GM12872 (cell line): ENCODE measurements around the gene GDA.

Experiments used
- TF ChIP-seq, protein P1 (sequence below): IDR thresholded peaks from 3 replicates; pipeline ENCODE4 v1.5.1; 2011; ENCODE audit warnings: low read depth, mild to moderate bottlenecking, low read length, moderate library complexity; ENCODE audit not compliant: insufficient read depth

Gene GDA

DNA sequence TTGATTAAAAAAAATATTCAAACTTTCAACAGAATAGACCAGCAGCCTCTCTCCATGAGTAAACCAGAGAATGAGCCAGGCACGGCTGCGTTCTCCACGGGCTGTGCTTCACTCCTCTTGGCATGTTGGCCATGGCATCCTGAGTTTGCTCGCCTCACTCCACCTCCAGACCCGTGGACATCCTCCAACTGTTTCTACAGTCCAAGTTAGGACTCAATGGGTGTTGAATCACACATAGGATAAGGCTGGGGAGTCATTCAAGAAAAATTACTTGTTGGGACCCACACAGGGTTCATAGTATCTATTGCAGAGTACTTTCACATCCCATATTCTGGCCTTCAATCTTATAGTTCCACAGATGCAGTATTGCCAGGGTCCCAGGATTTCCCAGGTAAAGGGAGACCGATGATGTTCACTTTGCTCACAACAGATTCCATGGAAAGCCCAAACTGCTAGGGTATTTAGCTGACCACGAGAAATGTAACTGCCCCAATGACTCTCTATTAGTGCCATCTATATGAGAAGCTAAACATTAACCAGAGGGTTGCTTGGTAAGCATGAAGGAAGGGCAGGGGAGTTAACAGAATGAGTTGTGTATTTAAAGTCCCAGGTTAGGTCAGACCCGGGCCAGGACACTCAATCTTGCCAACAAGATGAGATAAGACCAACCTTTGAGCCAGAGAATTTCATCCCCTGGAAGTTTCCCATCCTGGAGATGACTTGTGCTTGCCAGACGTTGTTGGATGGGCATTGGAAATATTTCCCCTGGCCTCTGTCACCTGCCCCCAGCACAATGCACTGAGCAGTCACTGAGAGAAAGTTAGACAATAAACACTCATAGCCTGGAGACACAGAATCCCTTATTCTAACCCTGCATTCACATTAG is 19.7 kb upstream of the GDA start:
- TF ChIP-seq, protein P1, sequence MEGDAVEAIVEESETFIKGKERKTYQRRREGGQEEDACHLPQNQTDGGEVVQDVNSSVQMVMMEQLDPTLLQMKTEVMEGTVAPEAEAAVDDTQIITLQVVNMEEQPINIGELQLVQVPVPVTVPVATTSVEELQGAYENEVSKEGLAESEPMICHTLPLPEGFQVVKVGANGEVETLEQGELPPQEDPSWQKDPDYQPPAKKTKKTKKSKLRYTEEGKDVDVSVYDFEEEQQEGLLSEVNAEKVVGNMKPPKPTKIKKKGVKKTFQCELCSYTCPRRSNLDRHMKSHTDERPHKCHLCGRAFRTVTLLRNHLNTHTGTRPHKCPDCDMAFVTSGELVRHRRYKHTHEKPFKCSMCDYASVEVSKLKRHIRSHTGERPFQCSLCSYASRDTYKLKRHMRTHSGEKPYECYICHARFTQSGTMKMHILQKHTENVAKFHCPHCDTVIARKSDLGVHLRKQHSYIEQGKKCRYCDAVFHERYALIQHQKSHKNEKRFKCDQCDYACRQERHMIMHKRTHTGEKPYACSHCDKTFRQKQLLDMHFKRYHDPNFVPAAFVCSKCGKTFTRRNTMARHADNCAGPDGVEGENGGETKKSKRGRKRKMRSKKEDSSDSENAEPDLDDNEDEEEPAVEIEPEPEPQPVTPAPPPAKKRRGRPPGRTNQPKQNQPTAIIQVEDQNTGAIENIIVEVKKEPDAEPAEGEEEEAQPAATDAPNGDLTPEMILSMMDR = no peak

DNA sequence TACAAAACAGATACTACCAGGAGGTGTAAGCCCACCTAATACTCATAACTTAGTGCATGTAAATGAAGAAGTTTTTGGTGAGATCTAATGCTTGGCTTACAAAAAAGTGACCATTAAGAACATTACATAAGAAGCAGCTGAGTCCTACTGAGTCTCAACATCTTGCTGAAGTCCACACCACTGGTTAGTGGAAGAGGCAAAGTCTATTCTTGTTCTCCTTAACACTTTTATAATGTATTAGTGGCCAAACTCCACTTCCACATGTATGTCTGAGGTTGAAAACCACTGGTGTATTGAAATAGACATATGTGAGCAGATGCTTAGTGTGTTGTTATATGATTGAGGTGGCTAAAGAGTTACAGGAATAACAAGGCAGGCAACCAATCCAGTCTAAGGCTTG is 18.9 kb upstream of the GDA start:
- TF ChIP-seq, protein P1 = no peak

DNA sequence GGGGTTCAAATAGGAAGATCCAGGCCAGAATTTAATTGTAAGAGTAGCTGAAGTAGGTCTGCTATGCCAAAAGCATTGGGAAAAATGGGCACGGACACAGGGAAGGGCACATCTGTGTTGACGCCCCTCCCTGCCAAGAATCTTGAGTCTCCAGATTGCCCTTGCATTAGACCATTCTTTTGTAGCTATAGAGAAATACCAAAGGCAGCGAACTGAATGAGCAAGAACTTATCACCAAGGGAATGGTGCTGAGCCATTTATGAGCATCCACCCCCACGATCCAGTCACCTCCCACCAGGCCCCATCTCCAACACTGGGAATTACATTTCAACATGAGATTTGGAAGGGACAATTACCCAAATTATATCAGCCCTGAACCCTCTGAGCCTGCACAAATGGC is 18.0 kb upstream of the GDA start:
- TF ChIP-seq, protein P1 = no peak

DNA sequence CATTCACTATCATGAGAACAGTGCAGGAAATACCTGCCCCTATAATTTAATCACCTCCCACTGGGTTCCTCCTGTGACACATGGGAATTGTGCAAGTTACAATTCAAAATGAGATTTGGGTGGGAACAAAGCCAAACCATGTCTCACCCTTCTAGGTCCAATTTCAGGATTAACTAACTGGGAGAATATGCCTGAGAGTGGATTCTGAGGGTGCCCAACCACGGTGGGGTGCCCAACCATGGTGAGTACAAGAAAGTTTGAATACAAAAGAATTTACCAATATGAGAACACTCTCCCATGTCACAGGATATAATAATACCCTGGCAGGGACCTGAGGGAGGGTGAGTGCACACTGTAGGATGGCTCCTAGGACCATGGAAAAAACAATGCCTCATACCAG is 17.2 kb upstream of the GDA start:
- TF ChIP-seq, protein P1 = no peak

DNA sequence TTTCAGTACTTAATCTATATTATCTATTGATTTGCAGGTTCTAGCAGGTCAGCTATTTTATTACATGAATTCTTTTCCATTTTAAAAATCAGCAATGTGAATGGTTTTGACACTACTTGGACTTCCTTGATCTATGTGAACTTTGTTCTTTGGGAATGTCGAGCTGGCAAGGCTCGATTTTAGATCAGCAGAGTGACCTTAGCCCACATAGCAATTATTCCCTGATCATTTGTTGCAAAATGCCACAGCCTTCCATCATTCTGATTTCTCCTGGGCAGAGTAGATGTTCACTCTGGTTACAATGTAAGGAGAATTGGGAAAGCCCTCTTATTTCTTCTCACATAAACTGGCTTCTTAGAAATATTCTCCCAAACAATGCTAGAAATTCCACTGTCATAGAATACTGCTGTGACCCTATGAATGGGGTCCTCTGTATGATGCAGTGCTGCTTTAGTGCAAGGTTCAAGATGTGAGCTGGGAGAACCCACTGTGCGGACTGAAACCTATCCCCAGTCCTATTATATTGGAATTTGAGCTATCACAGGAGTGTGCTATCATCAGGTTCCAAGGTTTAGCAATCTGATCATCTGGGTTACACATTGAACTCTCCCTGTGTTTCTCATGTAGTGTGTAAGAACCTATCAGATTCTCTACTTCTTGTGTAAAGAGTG is 15.7 kb upstream of the GDA start:
- TF ChIP-seq, protein P1 = no peak

DNA sequence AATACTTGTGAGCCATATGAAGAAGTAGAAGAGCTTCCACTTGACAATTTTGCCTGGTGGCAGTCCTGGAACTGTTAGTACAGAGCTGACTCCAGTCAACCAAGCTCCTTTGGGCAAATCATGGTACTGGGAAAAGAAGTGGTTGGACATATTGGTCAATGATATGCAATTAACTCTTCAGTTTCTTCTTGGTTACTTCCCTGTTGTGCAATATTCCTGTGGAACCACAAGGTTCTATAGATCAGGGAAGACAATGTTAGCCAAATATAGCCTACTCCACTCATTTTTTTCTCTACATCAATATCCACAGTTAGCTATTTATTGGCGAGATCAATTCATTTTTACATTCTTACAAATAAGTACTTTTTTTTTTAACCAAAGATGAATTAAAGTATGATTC is 14.4 kb upstream of the GDA start:
- TF ChIP-seq, protein P1 = no peak

DNA sequence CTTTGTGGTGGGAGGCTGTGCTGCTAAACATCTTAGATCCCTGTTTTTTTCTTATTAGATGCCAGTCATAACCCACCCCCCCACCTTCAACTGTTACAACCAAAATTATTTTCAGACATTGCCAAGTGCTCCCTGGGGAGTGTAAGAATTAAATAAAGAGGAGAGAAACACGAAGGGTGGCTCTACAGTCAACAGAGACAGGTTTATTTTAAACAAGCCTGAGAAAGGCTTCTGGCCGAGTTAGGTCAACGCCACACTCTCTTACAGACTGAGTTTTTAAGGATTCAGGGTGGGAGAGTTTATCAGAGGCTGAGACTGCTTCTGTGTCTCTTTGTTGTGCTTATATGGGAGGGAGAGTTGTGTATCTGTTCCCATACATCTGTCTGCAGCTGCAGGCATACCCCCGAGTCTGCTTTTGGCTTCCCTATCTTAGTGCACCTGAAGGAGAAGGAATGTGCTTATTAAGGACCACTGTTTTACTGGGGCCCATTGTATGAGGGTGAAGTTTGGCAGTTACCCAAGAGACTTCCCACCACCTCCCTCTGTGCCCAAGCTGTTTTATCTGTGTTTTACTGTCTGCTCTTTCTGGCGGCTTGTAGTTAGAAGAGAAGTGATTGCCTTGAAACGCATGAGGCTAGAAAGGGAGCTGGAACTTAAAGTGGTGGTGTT is 11.4 kb upstream of the GDA start:
- TF ChIP-seq, protein P1 = no peak
